WERI-Rb-1 (cell line): ENCODE measurements around the gene BAZ2B.
"Not testable (repeated sequence)": the region's sequence is repeated elsewhere in the genome, so short reads cannot be mapped to it uniquely, and the experiment has no call there.

Source experiments
- DNase-seq: peaks from one replicate; pipeline ENCODE4 v3.0.0-alpha.2; 2020
- H3K27ac ChIP-seq: fragments of 250-450 bp; sonication (Bioruptor Pico); 2 replicates; pipeline ENCODE4 v1.5.1; 2020; ENCODE audit warnings: mild to moderate bottlenecking, moderate library complexity
- H3K27me3 ChIP-seq: fragments of 250-450 bp; sonication (Bioruptor Pico); 2 replicates; pipeline ENCODE4 v1.5.1; 2021; ENCODE audit warnings: mild to moderate bottlenecking, low read depth, moderate library complexity; ENCODE audit not compliant: insufficient read depth, severe bottlenecking
- H3K36me3 ChIP-seq: fragments of 250-450 bp; sonication (Bioruptor Pico); 2 replicates; pipeline ENCODE4 v1.5.1; 2020; ENCODE audit warnings: mild to moderate bottlenecking, moderate library complexity
- H3K4me3 ChIP-seq: 2 replicates; pipeline ENCODE4 v1.5.1; 2011; ENCODE audit warnings: low read depth, mild to moderate bottlenecking, control low read depth, low read length
- H3K9me3 ChIP-seq: fragments of 250-450 bp; sonication (Bioruptor Pico); 2 replicates; pipeline ENCODE4 v1.5.1; 2021; ENCODE audit warnings: mild to moderate bottlenecking, moderate library complexity; ENCODE audit not compliant: severe bottlenecking
- CTCF ChIP-seq: IDR thresholded peaks from 2 replicates; pipeline ENCODE4 v1.5.1; 2011; ENCODE audit warnings: low read depth, mild to moderate bottlenecking, control low read depth, inconsistent platforms, low read length

The BAZ2B gene

GRCh38 chr2:159542101-159542500, 74.2 kb downstream of the BAZ2B start:
- Histone ChIP-seq H3K9me3 (no peaks in the 10 kb centered on the region), H3K36me3 (peaks cover 19% of the 10 kb centered on the region), H3K27ac (no peak overlapping the region), H3K4me3 (no peak overlapping the region), H3K27me3 (no peaks in the 10 kb centered on the region)
- TF ChIP-seq CTCF, result no peak
- no peak for DNase-seq

GRCh38 chr2:159539701-159540100, 76.6 kb downstream of the BAZ2B start:
- no peak for TF ChIP-seq CTCF
- Histone ChIP-seq H3K27me3 (no peaks in the 10 kb centered on the region), H3K36me3 (peaks cover 19% of the 10 kb centered on the region), H3K4me3 (no peak overlapping the region), H3K27ac (no peak overlapping the region), H3K9me3 (no peaks in the 10 kb centered on the region)
- DNase-seq, result no peak

- Histone ChIP-seq H3K9me3 (no peaks in the 10 kb centered on the region), H3K27ac (no peak overlapping the region), H3K4me3 (no peak overlapping the region), H3K27me3 (no peaks in the 10 kb centered on the region), H3K36me3 (peaks cover 19% of the 10 kb centered on the region)
- TF ChIP-seq CTCF, result no peak
- no peak for DNase-seq
Measured at GRCh38 chr2:159538801-159539200, 77.5 kb downstream of the BAZ2B start.

- H3K27me3 ChIP-seq, H3K9me3 ChIP-seq, H3K4me3 ChIP-seq, DNase-seq, H3K36me3 ChIP-seq, H3K27ac ChIP-seq: not testable (repeated sequence)
Measured at GRCh38 chr2:159535261-159535660, 81.1 kb downstream of the BAZ2B start.

- DNase-seq, result no peak
- H3K4me3 ChIP-seq, result no peak overlapping the region
- no peak overlapping the region for H3K27ac ChIP-seq
- H3K9me3 ChIP-seq, result no peaks in the 10 kb centered on the region
- no peak for TF ChIP-seq CTCF
- no peaks in the 10 kb centered on the region for H3K27me3 ChIP-seq
- no peaks in the 10 kb centered on the region for H3K36me3 ChIP-seq
Measured at GRCh38 chr2:159531475-159531874, 84.9 kb downstream of the BAZ2B start.

GRCh38 chr2:159526433-159526832, 89.9 kb downstream of the BAZ2B start:
- H3K9me3 ChIP-seq, result no peaks in the 10 kb centered on the region
- no peak for TF ChIP-seq CTCF
- no peaks in the 10 kb centered on the region for H3K27me3 ChIP-seq
- H3K4me3 ChIP-seq, result no peak overlapping the region
- DNase-seq, result no peak
- H3K27ac ChIP-seq, result no peak overlapping the region
- H3K36me3 ChIP-seq, result no peaks in the 10 kb centered on the region

GRCh38 chr2:159525012-159525411, 91.3 kb downstream of the BAZ2B start:
- Histone ChIP-seq H3K9me3 (no peaks in the 10 kb centered on the region), H3K27ac (no peak overlapping the region), H3K36me3 (no peaks in the 10 kb centered on the region), H3K4me3 (no peak overlapping the region), H3K27me3 (no peaks in the 10 kb centered on the region)
- TF ChIP-seq CTCF, result no peak
- DNase-seq, result no peak
